ENCODE data around the gene MAP6. TPM values are rescaled to one million over a fixed set of nuclear protein-coding genes. Genes with fewer than 3 reads are reported as not detected.

The MAP6 gene
- total RNA-seq (2022; extraction: Qiagen RNA extraction; ENCODE audit: low read depth): 1.4 to 2.1 TPM (median 1.7 TPM) in 5 replicates

GRCh38 chr11:75668451-75669297 lies at the start of gene MAP6:
Gene MAP6 (minus strand): TSS chr11:75669038. CDS start chr11:75668369, 669 bp downstream.

GRCh38 chr11:75717608-75718418 lies 49.0 kb upstream of the MAP6 start, which contains the start of gene MOGAT2:
Gene MOGAT2 (plus strand): TSS chr11:75717838. CDS start chr11:75717889, 51 bp downstream.

DNA sequence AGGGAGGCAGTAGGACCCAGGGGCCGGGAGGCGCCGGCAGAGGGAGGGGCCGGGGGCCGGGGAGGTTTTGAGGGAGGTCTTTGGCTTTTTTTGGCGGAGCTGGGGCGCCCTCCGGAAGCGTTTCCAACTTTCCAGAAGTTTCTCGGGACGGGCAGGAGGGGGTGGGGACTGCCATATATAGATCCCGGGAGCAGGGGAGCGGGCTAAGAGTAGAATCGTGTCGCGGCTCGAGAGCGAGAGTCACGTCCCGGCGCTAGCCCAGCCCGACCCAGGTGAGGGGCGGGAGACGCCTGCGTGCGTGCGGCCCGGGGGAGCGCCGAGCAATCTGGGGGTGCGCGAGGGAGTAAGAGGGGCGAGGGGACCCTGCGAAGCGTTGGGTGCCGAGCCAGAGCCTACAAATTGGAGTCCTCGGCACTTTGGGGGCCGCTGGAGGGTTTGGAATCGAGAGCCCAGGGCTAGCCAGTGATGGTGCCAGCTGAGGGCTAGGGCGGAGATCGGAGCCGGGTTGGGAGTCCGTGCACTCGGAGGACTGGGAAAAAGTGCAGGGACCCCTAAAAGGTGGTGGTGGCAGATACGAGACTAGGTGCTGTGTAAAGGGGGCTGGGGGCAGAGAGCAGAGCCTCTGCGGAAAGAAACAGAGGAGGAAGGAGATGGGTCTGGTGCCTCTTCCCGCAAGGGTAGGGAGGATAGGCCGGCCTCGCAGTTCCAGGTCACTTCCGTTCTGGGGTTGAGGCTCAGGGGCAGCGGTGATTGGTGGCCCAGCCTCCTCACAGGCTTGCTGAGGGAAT lies 106.6 kb downstream of the MAP6 start, which contains the start of gene SERPINH1:
SERPINH1 (plus strand) TSS at position 206 of the 788 bp plus-strand sequence. CDS start 4,097 bp downstream, outside the sequence.

Other genes starting within 250 kb of the MAP6 start
- gene KLHL35, start 235.8 kb downstream of the MAP6 start, total RNA-seq (2022; extraction: Qiagen RNA extraction; ENCODE audit: low read depth): 0.71 to 1.5 TPM (median 1.0 TPM) in 5 replicates
- 8.5 to 15.9 TPM (median 12.8 TPM) in 5 replicates for gene GDPD5, start 143.1 kb downstream of the MAP6 start, total RNA-seq (2022; extraction: Qiagen RNA extraction; ENCODE audit: low read depth)
- 71.2 to 99.2 TPM (median 90.8 TPM) in 5 replicates for gene SERPINH1, start 106.8 kb downstream of the MAP6 start, total RNA-seq (2022; extraction: Qiagen RNA extraction; ENCODE audit: low read depth)
- not detected in 5 replicates for gene MOGAT2, start 48.8 kb upstream of the MAP6 start, total RNA-seq (2022; extraction: Qiagen RNA extraction; ENCODE audit: low read depth)
- gene DGAT2, start 99.7 kb upstream of the MAP6 start, total RNA-seq (2022; extraction: Qiagen RNA extraction; ENCODE audit: low read depth): 1.4 to 2.2 TPM (median 1.7 TPM) in 5 replicates
- 9.5 to 10.9 TPM (median 10.3 TPM) in 5 replicates for gene UVRAG, start 146.2 kb upstream of the MAP6 start, total RNA-seq (2022; extraction: Qiagen RNA extraction; ENCODE audit: low read depth)

Data from A549 treated with GW870086 at 1 μM for 4 hours (cell line).